ENCODE data around the gene FNDC8.

DNA sequence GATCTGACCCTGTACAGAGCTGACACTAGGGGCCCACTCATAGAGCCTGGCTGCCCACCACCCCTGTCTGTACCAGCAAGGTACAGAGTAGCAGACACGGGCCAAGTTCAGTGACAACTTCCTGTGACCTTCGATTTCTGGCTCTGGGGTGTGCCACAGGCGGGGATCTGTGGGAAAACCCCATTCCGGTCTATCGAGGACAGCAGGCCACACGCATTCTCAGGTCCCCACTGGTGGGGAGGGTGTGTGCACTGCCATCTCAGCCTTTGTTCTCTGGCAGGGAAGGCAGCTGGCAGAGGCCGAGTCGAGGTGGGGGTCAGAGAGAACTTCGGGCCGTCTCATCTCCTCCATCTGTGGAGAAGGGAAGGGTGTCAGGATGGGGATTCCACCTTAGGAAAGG, 10.7 kb downstream of the FNDC8 start:
- no peak for TF ChIP-seq CTCF (IDR thresholded peaks at IDR 0.05)
- no peak for TF ChIP-seq POLR2A (IDR thresholded peaks at IDR 0.05)
- TF ChIP-seq POLR2AphosphoS5 (IDR thresholded peaks at IDR 0.05): no peak

All from transverse colon (tissue), 4 donors.